WTC11 (cell line): ENCODE data around the gene HLF.

Experiments
- MYBL2 ChIP-seq: sonication (generic); formaldehyde crosslinking; IDR thresholded peaks from 2 replicates; pipeline ENCODE4 v1.8.1; 2023; ENCODE audit warnings: mild to moderate bottlenecking, moderate library complexity, missing genetic modification reagents
- NFE2L1 ChIP-seq: sonication (generic); formaldehyde crosslinking; IDR thresholded peaks from 2 replicates; pipeline ENCODE4 v1.8.1; 2023; ENCODE audit warnings: missing genetic modification reagents
- NFYB ChIP-seq: sonication (generic); formaldehyde crosslinking; conservative IDR thresholded peaks from 2 replicates; pipeline ENCODE4 v1.8.0; 2022; ENCODE audit warnings: low read depth, missing genetic modification reagents
- RORB ChIP-seq: fragments of 250-450 bp; sonication (Bioruptor Pico); IDR thresholded peaks from 2 replicates; pipeline ENCODE4 v1.9.0; 2021; ENCODE audit warnings: mild to moderate bottlenecking
- TEAD1 ChIP-seq: sonication (generic); formaldehyde crosslinking; IDR thresholded peaks from 2 replicates; pipeline ENCODE4 v1.8.0; 2022; ENCODE audit warnings: mild to moderate bottlenecking, missing genetic modification reagents
- TEAD4 ChIP-seq: sonication (generic); formaldehyde crosslinking; IDR thresholded peaks from 2 replicates; pipeline ENCODE4 v1.8.0; 2022; ENCODE audit warnings: mild to moderate bottlenecking, missing genetic modification reagents
- USF1 ChIP-seq: sonication (generic); formaldehyde crosslinking; IDR thresholded peaks from 2 replicates; pipeline ENCODE4 v1.8.0; 2022; ENCODE audit warnings: mild to moderate bottlenecking, missing genetic modification reagents
- TF ChIP-seq, protein P1 (sequence below): sonication (generic); formaldehyde crosslinking; IDR thresholded peaks from 2 replicates; pipeline ENCODE4 v1.8.1; 2023; ENCODE audit warnings: mild to moderate bottlenecking, missing genetic modification reagents, moderate library complexity
- TF ChIP-seq, protein P2 (sequence below): fragments of 200-600 bp; IDR thresholded peaks from 2 replicates; pipeline ENCODE4 v1.8.0; 2022; ENCODE audit warnings: antibody characterized with exemption

GRCh38 chr17:55223524-55223923 lies 41.2 kb upstream of the HLF start:
- TF ChIP-seq, protein P1, sequence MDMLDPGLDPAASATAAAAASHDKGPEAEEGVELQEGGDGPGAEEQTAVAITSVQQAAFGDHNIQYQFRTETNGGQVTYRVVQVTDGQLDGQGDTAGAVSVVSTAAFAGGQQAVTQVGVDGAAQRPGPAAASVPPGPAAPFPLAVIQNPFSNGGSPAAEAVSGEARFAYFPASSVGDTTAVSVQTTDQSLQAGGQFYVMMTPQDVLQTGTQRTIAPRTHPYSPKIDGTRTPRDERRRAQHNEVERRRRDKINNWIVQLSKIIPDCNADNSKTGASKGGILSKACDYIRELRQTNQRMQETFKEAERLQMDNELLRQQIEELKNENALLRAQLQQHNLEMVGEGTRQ (CRISPR knock-in tag): no peak
- TF ChIP-seq, protein P2, sequence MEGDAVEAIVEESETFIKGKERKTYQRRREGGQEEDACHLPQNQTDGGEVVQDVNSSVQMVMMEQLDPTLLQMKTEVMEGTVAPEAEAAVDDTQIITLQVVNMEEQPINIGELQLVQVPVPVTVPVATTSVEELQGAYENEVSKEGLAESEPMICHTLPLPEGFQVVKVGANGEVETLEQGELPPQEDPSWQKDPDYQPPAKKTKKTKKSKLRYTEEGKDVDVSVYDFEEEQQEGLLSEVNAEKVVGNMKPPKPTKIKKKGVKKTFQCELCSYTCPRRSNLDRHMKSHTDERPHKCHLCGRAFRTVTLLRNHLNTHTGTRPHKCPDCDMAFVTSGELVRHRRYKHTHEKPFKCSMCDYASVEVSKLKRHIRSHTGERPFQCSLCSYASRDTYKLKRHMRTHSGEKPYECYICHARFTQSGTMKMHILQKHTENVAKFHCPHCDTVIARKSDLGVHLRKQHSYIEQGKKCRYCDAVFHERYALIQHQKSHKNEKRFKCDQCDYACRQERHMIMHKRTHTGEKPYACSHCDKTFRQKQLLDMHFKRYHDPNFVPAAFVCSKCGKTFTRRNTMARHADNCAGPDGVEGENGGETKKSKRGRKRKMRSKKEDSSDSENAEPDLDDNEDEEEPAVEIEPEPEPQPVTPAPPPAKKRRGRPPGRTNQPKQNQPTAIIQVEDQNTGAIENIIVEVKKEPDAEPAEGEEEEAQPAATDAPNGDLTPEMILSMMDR: no peak
- TF ChIP-seq NFYB (CRISPR knock-in tag): no peak
- no peak for TF ChIP-seq USF1 (CRISPR knock-in tag)
- TF ChIP-seq TEAD4 (CRISPR knock-in tag): no peak
- no peak for TF ChIP-seq NFE2L1 (CRISPR knock-in tag)
- TF ChIP-seq RORB (CRISPR knock-in tag): no peak
- TF ChIP-seq TEAD1 (CRISPR knock-in tag): no peak
- TF ChIP-seq MYBL2 (CRISPR knock-in tag): no peak
